Activated CD8-positive, alpha-beta memory T cell treated with anti-CD3 and anti-CD28 coated beads for 4 hours (primary cell): ENCODE measurements around the gene CSNK1D.

Source experiments
- DNase-seq, 2 donors: peaks; one replicate each; pipeline ENCODE4 v3.0.0-alpha.2; 2020; ENCODE audit warnings: low read depth in 2 of 2

Gene CSNK1D

GRCh38 chr17:82240506-82241182 is 32.9 kb downstream of the CSNK1D start:
- DNase-seq, result no peak

DNA sequence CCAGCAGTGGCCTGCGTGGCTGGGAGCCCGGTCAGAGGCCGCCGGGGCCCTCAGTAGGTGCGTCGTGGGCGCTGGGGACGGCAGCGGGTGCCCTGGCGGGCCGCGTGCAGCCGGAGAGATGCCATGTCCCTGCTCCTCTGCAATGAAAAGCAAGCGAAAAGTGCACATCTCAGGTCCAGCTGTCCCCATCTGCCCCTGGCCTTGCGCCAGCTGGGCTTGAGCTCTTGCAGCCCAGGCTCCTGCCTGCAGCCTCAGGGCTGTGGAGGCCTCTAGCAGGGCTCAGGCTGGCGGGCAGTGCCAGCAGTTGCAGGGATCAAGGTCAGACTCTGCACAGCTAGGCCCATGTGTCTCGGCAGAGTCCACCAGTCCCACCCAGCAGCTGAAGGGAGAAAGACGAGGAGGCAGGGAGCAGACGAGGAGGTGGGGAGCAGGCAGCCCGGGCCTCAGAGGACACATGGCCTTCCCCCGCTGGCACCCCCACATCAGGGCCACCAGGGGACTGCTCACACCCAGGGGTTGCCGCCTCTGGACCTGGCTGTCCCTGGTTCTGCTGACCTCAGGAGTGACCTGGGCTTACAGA is 33.5 kb downstream of the CSNK1D start:
- DNase-seq, result no peak

- DNase-seq, result no peak
Observed at GRCh38 chr17:82239401-82239925, 34.0 kb downstream of the CSNK1D start.

DNA sequence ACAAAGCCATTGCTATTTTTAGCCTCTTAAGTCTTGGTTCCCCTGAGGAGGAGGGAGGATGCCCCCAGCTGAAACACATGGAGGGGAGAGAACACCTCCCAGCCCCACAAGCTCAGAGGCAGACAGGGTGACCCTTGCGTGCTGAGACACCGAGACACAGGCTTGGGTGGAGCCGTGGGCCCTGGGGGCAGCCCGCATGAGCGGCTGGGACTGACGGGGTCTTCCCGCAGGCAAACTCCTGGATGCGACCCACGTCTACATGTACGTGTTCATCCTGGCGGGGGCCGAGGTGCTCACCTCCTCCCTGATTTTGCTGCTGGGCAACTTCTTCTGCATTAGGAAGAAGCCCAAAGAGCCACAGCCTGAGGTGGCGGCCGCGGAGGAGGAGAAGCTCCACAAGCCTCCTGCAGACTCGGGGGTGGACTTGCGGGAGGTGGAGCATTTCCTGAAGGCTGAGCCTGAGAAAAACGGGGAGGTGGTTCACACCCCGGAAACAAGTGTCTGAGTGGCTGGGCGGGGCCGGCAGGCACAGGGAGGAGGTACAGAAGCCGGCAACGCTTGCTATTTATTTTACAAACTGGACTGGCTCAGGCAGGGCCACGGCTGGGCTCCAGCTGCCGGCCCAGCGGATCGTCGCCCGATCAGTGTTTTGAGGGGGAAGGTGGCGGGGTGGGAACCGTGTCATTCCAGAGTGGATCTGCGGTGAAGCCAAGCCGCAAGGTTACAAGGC is 34.9 kb downstream of the CSNK1D start:
- DNase-seq, result peak in 1 of 2 donors; percentile 51

DNA sequence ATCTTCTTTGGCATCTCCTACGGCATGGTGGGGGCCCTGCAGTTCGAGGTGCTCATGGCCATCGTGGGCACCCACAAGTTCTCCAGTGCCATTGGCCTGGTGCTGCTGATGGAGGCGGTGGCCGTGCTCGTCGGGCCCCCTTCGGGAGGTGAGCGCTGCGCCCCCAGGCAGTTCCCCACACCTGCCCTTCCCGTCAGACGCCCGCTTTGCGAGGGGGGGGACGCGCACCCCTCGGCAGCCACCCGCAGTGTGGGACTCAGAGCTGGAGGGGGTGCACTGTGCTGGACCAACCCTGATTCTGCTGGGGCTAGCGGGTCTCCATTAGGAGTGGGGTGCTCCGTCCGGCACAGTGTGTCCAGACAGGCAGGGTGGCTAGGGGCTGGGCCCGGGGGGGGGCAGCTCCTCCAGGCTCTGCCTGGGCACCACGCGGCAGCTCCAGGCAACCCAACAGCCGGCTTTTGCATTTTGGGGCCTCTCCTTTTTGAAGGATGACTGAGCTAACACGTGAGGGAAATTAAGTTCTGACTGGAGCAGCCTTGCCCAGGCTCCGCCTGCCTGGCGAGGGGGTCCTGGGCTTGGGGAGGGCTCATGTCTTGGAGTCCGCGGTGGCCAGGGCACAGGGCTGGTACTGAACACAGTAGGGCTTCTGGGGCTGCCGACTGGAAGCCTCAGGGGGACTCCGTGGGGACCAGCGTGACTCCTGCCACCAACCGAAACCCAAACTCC is 35.6 kb downstream of the CSNK1D start:
- no peak for DNase-seq

- no peak for DNase-seq
Observed at GRCh38 chr17:82237083-82237745, 36.3 kb downstream of the CSNK1D start.

- peak in 1 of 2 donors; percentile 52 for DNase-seq
Observed at GRCh38 chr17:82236142-82236971, 37.1 kb downstream of the CSNK1D start.

DNA sequence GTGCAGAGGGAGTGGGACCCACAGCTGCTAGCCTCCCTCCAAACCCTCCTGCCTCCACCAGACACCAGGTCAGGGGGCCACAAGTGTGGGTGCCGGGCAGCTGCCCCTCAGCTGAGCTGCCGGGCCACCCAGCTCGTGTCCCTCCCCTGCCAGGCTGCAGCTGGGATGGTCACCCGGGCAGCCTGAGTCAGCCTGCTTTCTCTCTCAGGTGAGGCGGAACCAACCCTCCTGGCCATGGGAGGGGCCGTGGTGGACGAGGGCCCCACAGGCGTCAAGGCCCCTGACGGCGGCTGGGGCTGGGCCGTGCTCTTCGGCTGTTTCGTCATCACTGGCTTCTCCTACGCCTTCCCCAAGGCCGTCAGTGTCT is 37.7 kb downstream of the CSNK1D start:
- DNase-seq, result no peak

GRCh38 chr17:82235056-82235774 is 38.3 kb downstream of the CSNK1D start:
- no peak for DNase-seq

- DNase-seq, result no peak
Observed at GRCh38 chr17:82234211-82235055, 39.1 kb downstream of the CSNK1D start.

- DNase-seq, result no peak
Observed at GRCh38 chr17:82232876-82233785, 40.4 kb downstream of the CSNK1D start.

DNA sequence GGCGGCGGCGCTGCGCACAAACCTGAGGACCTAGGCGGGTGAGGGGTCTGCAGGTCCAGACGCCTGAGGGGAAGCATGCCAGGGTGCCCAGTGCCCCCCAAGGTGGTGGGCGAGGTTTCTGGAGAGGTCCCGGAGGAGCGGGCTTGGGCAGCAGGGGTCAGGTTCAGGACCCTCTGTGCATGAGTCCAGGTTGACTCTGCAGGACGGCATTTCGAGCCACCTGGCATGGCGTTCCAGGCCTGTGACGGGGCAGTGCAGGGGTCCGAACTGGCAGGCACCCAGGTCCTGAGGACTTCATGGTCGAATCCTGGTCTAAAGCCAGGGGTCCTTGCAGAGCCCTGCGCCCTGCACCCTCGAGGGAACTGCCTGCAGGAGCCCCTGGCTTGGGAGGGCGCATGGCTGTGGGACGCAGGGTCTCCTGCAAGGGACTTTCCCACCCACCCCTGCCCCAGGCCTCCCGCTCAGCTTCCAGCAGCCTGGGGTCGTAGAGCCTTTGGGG is 41.1 kb downstream of the CSNK1D start:
- no peak for DNase-seq

- DNase-seq, result no peak
Observed at GRCh38 chr17:82231562-82232321, 41.8 kb downstream of the CSNK1D start.

DNA sequence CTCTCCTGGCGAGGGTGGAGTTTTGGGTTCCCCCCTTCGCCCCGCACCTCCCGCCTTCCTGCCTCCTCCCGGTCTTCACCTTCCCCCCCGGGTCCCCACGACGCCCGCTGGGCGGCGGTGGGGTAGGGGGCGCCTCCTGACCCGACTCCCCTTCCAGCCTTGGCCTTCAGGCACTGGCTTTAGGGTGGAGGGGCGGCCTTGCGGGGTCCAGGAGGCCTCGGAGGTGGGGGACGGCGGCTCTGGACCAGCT is 42.3 kb downstream of the CSNK1D start:
- no peak for DNase-seq

DNA sequence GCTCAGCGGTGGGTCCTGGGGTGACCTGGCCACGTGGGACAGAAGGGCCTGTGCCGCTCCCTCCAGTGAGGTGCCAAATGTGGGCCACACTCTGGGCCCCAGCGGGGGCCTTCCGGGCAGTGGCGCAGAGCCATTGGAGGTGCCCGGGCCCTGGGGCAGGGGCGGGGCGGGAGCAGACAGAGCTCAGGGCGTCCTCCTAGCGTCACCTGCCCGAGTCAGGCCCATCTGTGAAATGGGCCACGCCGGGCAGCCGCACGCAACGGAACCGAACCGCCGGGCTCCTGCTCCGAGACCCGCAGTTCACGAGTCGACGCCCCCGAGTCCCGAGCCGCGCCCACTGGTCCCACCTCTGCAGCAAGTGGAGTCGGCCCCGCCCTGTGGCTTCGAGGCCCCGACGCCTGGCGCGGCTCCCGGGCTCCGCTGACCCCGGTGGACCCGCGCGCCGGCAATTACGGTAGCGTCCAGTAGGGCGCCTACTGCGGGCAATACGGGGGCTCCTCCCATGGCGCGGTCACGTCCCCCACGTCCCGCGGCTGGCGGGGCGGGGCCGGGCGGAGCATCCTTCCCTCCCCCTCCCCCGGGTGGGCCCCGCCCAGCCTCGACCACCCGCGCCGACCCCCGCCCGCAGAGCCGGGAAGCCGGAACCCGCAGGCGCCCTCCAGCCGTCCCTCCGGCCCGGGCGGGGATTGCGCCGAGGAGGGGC is 42.7 kb downstream of the CSNK1D start:
- no peak for DNase-seq

GRCh38 chr17:82229698-82230608 is 43.5 kb downstream of the CSNK1D start:
- DNase-seq, result no peak
